Measurements from ENCODE around the gene EEF1AKMT2.

Gene EEF1AKMT2

GRCh38 chr10:124717911-124718741 lies 73.6 kb downstream of the EEF1AKMT2 start:
- DNase-seq, result peak; percentile 14

GRCh38 chr10:124717041-124717757 lies 74.5 kb downstream of the EEF1AKMT2 start:
- no peak for DNase-seq

GRCh38 chr10:124716369-124716768 lies 75.3 kb downstream of the EEF1AKMT2 start:
- no peak for DNase-seq

- DNase-seq, result no peak
These were observed 76.2 kb downstream of the EEF1AKMT2 start for GRCh38 chr10:124715439-124715838.

GRCh38 chr10:124713679-124714255 lies 77.9 kb downstream of the EEF1AKMT2 start:
- DNase-seq, result no peak

GRCh38 chr10:124712704-124713407 lies 78.8 kb downstream of the EEF1AKMT2 start:
- DNase-seq, result no peak

GRCh38 chr10:124711145-124711544 lies 80.5 kb downstream of the EEF1AKMT2 start:
- no peak for DNase-seq

GRCh38 chr10:124710266-124710881 lies 81.3 kb downstream of the EEF1AKMT2 start:
- DNase-seq, result no peak

- DNase-seq, result no peak
These were observed 81.8 kb downstream of the EEF1AKMT2 start for GRCh38 chr10:124709861-124710260.

- DNase-seq, result no peak
These were observed 82.7 kb downstream of the EEF1AKMT2 start for GRCh38 chr10:124708922-124709520.

- no peak for DNase-seq
These were observed 83.4 kb downstream of the EEF1AKMT2 start for GRCh38 chr10:124708246-124708779.

Data from NCI-H2107 (cell line).